Heart left ventricle (tissue), 16 donors: ENCODE results near the gene C11orf97. TPM values are rescaled to one million over a fixed set of nuclear protein-coding genes. Genes with fewer than 3 reads are reported as not detected.

ENCODE experiments used
- ATAC-seq, 4 donors: fragments of 200-7000 bp; cut with Tn5 transposase; one replicate each; pipeline ENCODE4 v1.9.1; 2020 to 2022; ENCODE audit warnings: moderate library complexity in 4 of 4, mild to moderate bottlenecking in 3 of 4, moderate number of reproducible peaks in 1 of 4
- DNase-seq, 5 donors: peaks; one replicate each; pipeline ENCODE4 v3.0.0-alpha.2; 2020
- H3K27ac ChIP-seq, 12 donors: fragments of 200-600 bp; sonication (generic) in 4 of 12; one replicate each; pipeline versions ENCODE4 v1.5.0 to v1.8.0; 2016 to 2022; ENCODE audit warnings: mild to moderate bottlenecking in 2 of 12
- H3K27me3 ChIP-seq, 9 donors: fragments of 200-600 bp; sonication (generic) in 2 of 9; one replicate each; pipeline versions ENCODE4 v1.5.1 to v1.8.0; 2016 to 2022; ENCODE audit warnings: mild to moderate bottlenecking in 3 of 9
- H3K36me3 ChIP-seq, 9 donors: fragments of 200-600 bp; sonication (generic) in 2 of 9; one replicate each; pipeline versions ENCODE4 v1.5.0 to v1.8.0; 2018 to 2022; ENCODE audit warnings: mild to moderate bottlenecking in 2 of 9
- H3K4me1 ChIP-seq, 12 donors: fragments of 200-600 bp; sonication (generic) in 4 of 12; one replicate each; pipeline versions ENCODE4 v1.5.0 to v1.8.0; 2016 to 2022; ENCODE audit warnings: mild to moderate bottlenecking in 3 of 12
- H3K4me3 ChIP-seq, 12 donors: fragments of 200-600 bp; sonication (generic) in 4 of 12; one replicate each; pipeline versions ENCODE4 v1.5.0 to v1.8.0; 2017 to 2022; ENCODE audit warnings: mild to moderate bottlenecking in 9 of 12, moderate library complexity in 4 of 12
- H3K9me3 ChIP-seq, 12 donors: fragments of 200-600 bp; sonication (generic) in 4 of 12; one replicate each; pipeline versions ENCODE4 v1.5.0 to v1.8.0; 2016 to 2022; ENCODE audit warnings: mild to moderate bottlenecking in 1 of 12
- CTCF ChIP-seq, 12 donors: fragments of 200-600 bp; sonication (generic) in 4 of 12; IDR thresholded peaks; one replicate each; pipeline versions ENCODE4 v1.5.0 to v1.8.0; 2018 to 2022; ENCODE audit warnings: antibody characterized with exemption in 12 of 12, mild to moderate bottlenecking in 5 of 12
- POLR2A ChIP-seq, 2 donors: fragments of 450-650 bp; IDR thresholded peaks; one replicate each; pipeline ENCODE4 v1.6.1; 2017; ENCODE audit warnings: antibody characterized with exemption in 2 of 2, mild to moderate bottlenecking in 2 of 2, moderate library complexity in 2 of 2
- WGBS, 4 donors: extraction: QIAGEN DNeasy Blood & Tissue Kit in 2 of 4; methylation state at CpG; one replicate each; pipeline versions ENCODE4 v1.1.5 to v1.1.7; 2013 to 2018; 5-methylcytosine and 5-hydroxymethylcytosine counted together
- intact Hi-C, 10 donors: fragments of 100-400 bp; cut with DNase I; formaldehyde crosslinking; loops; one replicate each; pipeline versions ENCODE4 v1.11.1 to v1.14.2; 2022
- polyA plus RNA-seq, 2 donors: library from polyadenylated mRNA; stranded (reverse); fragments of 200-250 nt; gene quantifications; one replicate each; pipeline ENCODE4 v1.2.3, GENCODE V29; 2013
- total RNA-seq, 9 donors: library from RNA; depleted of rRNA in 2 of 9; stranded (reverse); fragments of >200 nt in 2 of 9; fragmentation: NEBNext Ultra II Directional in 3 of 9; extraction: Animal tissue kit (Norgen Biotek cat#: 25700) in 3 of 9; gene quantifications; one replicate each; pipeline versions ENCODE4 v1.1.0 to v1.2.4, GENCODE V29; 2016 to 2023
- donor health status: ischemic (EF 13 %, LVEDD 7.1; RV severe dilation, severe dysfunction).
- donor health status: healthy with polysubstance abuse.
- donor health status: DM: no; HTN: yes; CAD: no.
- donor health status: DM: no; HTN: no; CAD: no.
- donor health status: ischemic (EF 25% LVEDD 6.9; RV normal size, moderate dysfunction).
- donor health status: ischemic (EF 25% LVEDD 5.7; RV mildly dilated, moderate dysfunction).
- donor health status: healthy.
- donor health status: DM: yes; HTN: yes; CAD: no.
- donor health status: ischemic (EF 35%, LVEDD 5.7; RV mildly dilated, moderate dysfunction).
- donor health status: nonischemic (EF 11% LVEDD 7.7; RV severe dilation, severe dysfunction).
- donor health status: DM: yes; HTN: yes; CAD: no.
- donor health status: PGD.
- donor health status: ischemic (EF 29% LVEDD 5.4; RV normal size, mild dysfunction).
- donor health status: nonischemic (EF 23%, LVEDD 6.1; RV moderate dilation, normal function).

Gene C11orf97
- total and polyA plus RNA-seq, 11 donors = not detected

DNA sequence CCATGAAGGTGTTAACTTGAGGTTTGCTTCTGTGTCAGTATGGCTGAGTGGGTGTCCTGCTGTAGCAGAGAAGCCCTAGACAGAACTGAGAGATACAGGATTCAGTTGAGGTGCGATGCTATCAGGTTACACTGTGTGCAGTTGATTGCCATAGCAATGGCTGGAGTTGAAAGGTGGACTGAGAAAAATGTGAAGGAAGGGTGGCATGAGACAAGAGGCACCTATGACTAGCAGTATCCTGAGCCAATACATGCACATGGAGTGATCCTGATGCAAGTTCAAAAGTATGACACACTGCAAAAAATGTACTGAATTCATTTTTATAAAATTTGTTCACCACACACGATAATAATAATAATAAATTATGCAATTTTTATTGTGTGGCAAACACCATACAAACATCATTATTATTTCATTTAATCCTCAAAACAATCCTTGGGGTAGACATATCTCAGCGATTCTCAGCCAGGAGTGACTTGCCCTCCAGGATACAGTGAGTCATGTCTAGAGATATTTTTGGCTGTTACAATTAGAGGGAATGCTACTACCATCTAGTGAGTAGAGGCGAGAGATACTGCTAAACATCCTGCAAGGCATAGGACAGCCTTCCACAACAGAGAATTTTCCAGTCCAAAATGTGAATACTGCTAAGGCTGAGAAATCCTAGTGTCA is 51.1 kb downstream of the C11orf97 start:
- DNase-seq (no peak), ATAC-seq (peak; percentile 95 to 99 (median 98))
- Histone ChIP-seq H3K4me1 (peaks cover 0 to 35% (median 6%) of the 10 kb centered on the region in 12 donors), H3K27me3 (no peaks in the 10 kb centered on the region), H3K36me3 (no peaks in the 10 kb centered on the region), H3K9me3 (no peaks in the 10 kb centered on the region), H3K4me3 (no peak overlapping the region), H3K27ac (no peak overlapping the region)
- 36 to 53% (median 41%) methylated on average over 4 of the region's 4 CpGs for WGBS, 4 donors
- TF ChIP-seq CTCF (IDR thresholded peaks at IDR 0.05) = peak in 9 of 12 donors; percentile 6 to 55 (median 48)
- TF ChIP-seq POLR2A (IDR thresholded peaks at IDR 0.05) = no peak
- intact Hi-C loops = loop anchor here in 7 of 10 donors (1.0 to 5.0 kb wide), 4 partner anchors 41 to 45 kb away; no protein-coding TSS in a partner anchor

DNA sequence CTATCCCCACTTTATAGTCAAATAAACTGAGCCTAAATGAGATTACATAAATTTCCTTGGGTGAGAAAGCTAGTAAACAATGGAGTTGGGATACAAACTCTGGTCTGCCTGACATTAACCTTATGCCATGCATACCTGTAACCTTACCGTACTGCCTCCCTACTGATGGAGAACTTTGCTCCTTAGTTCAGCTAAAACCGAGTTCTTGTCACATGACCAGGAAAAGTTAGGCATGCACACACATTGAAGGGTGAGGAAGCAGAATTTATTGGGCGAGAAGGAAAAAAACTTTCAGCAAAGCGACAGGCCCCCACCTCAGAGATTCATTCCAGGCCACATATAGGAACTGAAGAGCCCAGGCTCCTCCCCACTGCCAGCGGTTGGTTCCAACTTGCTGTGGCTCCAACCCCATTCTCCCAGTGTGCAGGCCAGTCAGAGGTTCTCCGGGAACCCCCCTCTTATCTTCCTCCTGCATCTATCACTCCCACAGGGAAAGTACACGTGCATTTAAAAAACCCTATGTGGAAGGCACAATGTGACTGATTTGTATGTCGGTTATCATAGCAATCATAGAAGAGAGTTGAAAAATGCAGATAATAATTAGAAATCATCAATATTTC is 51.7 kb downstream of the C11orf97 start:
- Histone ChIP-seq H3K27ac (no peak overlapping the region), H3K27me3 (no peaks in the 10 kb centered on the region), H3K36me3 (no peaks in the 10 kb centered on the region), H3K9me3 (no peaks in the 10 kb centered on the region), H3K4me1 (peaks cover 0 to 29% (median 4%) of the 10 kb centered on the region in 12 donors), H3K4me3 (no peak overlapping the region)
- DNase-seq (no peak), ATAC-seq (peak in 2 of 4 donors; percentile 12 to 31)
- no peak for TF ChIP-seq CTCF (IDR thresholded peaks at IDR 0.05)
- TF ChIP-seq POLR2A (IDR thresholded peaks at IDR 0.05) = no peak
- intact Hi-C loops = loop anchor here in 7 of 10 donors (1.0 to 5.0 kb wide), 4 partner anchors 42 to 45 kb away; no protein-coding TSS in a partner anchor
- WGBS, 4 donors = 65 to 74% (median 69%) methylated on average over 8 of the region's 8 CpGs

DNA sequence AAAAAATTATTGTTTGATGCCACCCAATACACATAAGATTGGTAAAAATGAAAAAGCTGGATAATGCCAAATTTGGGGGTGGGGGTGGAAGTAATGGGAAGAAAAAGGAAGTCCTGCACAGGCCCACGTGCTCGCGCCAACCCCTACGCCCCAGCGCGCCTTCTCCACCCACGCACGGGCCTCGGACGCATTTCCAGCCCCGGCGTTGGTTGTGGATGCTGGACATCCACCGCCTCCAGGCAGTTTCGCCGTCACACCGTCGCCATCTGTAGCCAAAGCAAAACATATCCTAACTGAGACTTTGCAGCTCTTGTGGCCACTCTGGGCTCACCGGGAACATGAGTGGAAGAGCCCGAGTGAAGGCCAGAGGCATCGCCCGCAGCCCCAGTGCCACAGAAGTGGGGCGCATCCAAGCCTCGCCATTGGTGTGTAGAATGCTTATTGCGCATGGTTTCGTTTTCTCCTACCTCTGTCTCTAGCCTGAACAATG is 55.0 kb downstream of the C11orf97 start, which contains the start of gene PIWIL4:
PIWIL4 (plus strand) TSS at position 188 of the 490 bp plus-strand sequence; CDS start at position 339, 151 bp downstream.
- 94 to 95% (median 95%) methylated on average over 25 of the region's 25 CpGs for WGBS, 4 donors
- no peak for DNase-seq
- peaks cover 0 to 14% (median 4%) of the 10 kb centered on the region in 12 donors for H3K4me1 ChIP-seq
- H3K27me3 ChIP-seq = no peaks in the 10 kb centered on the region
- H3K9me3 ChIP-seq = no peaks in the 10 kb centered on the region
- no peaks in the 10 kb centered on the region for H3K36me3 ChIP-seq
- no peak for ATAC-seq
- H3K27ac ChIP-seq = no peak within 1 kb of the TSS
- intact Hi-C loops = no loop called here
- no peak for TF ChIP-seq CTCF (IDR thresholded peaks at IDR 0.05)
- TF ChIP-seq POLR2A (IDR thresholded peaks at IDR 0.05) = no peak
- no peak within 1 kb of the TSS for H3K4me3 ChIP-seq

DNA sequence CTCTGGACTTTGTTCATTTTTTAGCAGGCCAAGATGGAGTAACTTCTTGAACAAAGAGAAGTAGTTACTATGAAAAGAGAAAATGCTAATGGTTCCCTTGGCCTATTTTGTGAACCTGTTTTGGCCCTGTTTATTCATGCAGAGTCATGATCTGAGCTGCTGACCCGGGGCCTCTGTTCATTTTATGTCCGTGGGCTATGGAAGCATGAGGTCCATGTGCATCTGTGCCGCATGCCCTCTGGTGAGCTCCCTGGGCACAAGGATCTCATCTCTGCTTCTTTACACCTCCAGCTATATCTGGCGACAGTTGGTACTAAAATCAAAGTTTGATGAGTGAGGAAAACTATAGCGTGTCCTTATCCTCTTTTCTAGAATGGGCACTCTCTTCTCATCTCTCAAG is 55.9 kb downstream of the C11orf97 start:
- Histone ChIP-seq H3K36me3 (no peaks in the 10 kb centered on the region), H3K9me3 (no peaks in the 10 kb centered on the region), H3K27me3 (no peaks in the 10 kb centered on the region), H3K27ac (no peak overlapping the region), H3K4me3 (no peak overlapping the region), H3K4me1 (peaks cover 0 to 11% (median 3%) of the 10 kb centered on the region in 12 donors)
- intact Hi-C loops = no loop called here
- TF ChIP-seq CTCF (IDR thresholded peaks at IDR 0.05) (no peak), POLR2A (IDR thresholded peaks at IDR 0.05) (no peak)
- ATAC-seq (no peak), DNase-seq (no peak)
- 94 to 99% (median 97%) methylated on average over 5 of the region's 5 CpGs for WGBS, 4 donors
